Astrocyte of the spinal cord (primary cell): ENCODE data around the gene OAS2.

Experiments
- DNase-seq: peaks from one replicate; pipeline ENCODE4 v3.0.0; 2011; ENCODE audit warnings: low read depth, low spot score
- H3K4me3 ChIP-seq: 2 replicates; pipeline ENCODE4 v1.5.1; 2011; ENCODE audit warnings: low read depth, mild to moderate bottlenecking, low read length, moderate library complexity
- in situ Hi-C: cut with HindIII; loops from 2 replicates; pipeline ENCODE4 v1.10.0; 2017; ENCODE audit warnings: low sequenced_read_pairs
- TF ChIP-seq, protein P1 (sequence below): IDR thresholded peaks from 2 replicates; pipeline ENCODE4 v1.5.1; 2012; ENCODE audit warnings: low read depth, mild to moderate bottlenecking, low read length, inconsistent platforms

The OAS2 gene

DNA sequence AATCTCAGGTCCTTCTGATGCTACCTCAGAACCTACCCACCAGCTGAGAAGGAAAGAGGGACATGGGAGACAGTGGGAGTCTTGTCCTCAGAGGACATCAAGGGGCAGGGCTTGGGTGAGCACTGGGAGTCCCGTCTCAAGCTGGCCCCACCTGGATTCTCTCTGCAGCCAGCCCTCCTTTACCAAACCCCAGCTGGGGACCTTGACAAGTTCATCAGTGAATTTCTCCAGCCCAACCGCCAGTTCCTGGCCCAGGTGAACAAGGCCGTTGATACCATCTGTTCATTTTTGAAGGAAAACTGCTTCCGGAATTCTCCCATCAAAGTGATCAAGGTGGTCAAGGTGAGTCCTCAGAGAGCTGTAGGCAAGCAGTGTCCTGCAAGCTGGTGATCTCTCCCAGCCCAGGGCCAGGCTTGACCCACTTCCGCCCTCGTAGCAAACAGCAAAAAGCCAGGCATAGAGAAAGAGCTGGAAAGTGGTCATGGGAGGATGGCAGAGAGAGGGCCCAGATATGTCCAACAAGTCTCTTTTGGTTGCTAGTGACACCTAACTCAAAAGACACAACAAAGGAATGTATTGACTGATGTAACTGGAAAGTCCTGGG is 14.2 kb upstream of the OAS2 start:
- TF ChIP-seq, protein P1, sequence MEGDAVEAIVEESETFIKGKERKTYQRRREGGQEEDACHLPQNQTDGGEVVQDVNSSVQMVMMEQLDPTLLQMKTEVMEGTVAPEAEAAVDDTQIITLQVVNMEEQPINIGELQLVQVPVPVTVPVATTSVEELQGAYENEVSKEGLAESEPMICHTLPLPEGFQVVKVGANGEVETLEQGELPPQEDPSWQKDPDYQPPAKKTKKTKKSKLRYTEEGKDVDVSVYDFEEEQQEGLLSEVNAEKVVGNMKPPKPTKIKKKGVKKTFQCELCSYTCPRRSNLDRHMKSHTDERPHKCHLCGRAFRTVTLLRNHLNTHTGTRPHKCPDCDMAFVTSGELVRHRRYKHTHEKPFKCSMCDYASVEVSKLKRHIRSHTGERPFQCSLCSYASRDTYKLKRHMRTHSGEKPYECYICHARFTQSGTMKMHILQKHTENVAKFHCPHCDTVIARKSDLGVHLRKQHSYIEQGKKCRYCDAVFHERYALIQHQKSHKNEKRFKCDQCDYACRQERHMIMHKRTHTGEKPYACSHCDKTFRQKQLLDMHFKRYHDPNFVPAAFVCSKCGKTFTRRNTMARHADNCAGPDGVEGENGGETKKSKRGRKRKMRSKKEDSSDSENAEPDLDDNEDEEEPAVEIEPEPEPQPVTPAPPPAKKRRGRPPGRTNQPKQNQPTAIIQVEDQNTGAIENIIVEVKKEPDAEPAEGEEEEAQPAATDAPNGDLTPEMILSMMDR, result no peak
- DNase-seq, result no peak
- H3K4me3 ChIP-seq, result no peak overlapping the region
- in situ Hi-C loops, result no loop called here

- TF ChIP-seq, protein P1, result no peak
- no peak overlapping the region for H3K4me3 ChIP-seq
- in situ Hi-C loops, result no loop called here
- DNase-seq, result no peak
Measured at GRCh38 chr12:112964915-112965314, 13.4 kb upstream of the OAS2 start.

DNA sequence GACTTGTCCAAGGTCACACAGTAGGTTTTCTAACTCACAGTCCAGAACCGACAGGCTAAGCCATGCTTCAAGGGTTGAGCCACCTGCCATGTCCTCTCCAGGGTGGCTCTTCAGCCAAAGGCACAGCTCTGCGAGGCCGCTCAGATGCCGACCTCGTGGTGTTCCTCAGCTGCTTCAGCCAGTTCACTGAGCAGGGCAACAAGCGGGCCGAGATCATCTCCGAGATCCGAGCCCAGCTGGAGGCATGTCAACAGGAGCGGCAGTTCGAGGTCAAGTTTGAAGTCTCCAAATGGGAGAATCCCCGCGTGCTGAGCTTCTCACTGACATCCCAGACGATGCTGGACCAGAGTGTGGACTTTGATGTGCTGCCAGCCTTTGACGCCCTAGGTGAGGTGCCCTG is 12.7 kb upstream of the OAS2 start:
- TF ChIP-seq, protein P1, result no peak
- H3K4me3 ChIP-seq, result no peak overlapping the region
- in situ Hi-C loops, result no loop called here

GRCh38 chr12:112967306-112967705 is 11.0 kb upstream of the OAS2 start:
- in situ Hi-C loops, result no loop called here
- no peak for DNase-seq
- TF ChIP-seq, protein P1, result no peak
- no peak overlapping the region for H3K4me3 ChIP-seq

More for the DNA sequence above, 12.7 kb upstream of the OAS2 start:
- DNase-seq, result no peak

DNA sequence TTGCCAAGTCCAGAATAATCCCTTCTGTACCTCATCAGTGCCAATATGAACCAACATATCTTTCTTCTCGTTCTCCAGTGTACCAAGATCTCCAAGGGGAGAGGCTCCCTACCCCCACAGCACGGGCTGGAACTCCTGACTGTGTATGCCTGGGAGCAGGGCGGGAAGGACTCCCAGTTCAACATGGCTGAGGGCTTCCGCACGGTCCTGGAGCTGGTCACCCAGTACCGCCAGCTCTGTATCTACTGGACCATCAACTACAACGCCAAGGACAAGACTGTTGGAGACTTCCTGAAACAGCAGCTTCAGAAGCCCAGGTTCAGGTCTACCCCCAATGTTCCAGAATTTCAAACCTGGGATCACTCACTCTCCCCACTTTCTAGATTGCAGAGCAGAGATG is 10.5 kb upstream of the OAS2 start:
- in situ Hi-C loops, result no loop called here

DNA sequence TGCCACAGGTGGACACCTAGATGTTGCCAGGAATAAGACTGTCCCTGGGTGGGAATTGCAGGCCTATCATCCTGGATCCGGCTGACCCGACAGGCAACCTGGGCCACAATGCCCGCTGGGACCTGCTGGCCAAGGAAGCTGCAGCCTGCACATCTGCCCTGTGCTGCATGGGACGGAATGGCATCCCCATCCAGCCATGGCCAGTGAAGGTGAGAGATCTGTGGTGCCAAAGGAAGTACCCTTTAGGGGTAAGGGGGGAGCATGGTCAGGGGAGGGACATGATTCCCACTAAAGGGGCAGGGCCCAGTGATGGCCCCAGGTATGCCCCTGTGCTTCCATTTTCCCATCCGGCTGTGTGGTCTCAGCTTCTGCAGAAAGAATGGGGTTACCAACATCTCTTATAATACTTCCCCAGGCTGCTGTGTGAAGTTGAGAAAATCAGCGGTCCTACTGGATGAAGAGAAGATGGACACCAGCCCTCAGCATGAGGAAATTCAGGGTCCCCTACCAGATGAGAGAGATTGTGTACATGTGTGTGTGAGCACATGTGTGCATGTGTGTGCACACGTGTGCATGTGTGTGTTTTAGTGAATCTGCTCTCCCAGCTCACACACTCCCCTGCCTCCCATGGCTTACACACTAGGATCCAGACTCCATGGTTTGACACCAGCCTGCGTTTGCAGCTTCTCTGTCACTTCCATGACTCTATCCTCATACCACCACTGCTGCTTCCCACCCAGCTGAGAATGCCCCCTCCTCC is 8.6 kb upstream of the OAS2 start:
- H3K4me3 ChIP-seq, result no peak overlapping the region
- TF ChIP-seq, protein P1, result no peak
- in situ Hi-C loops, result no loop called here
- DNase-seq, result no peak

More for the DNA sequence above, 10.5 kb upstream of the OAS2 start:
- TF ChIP-seq, protein P1, result no peak
- no peak overlapping the region for H3K4me3 ChIP-seq
- DNase-seq, result no peak
